Natural killer cell (primary cell): Measurements from ENCODE around the gene COG5. TPM values are rescaled to one million over a fixed set of nuclear protein-coding genes. Genes with fewer than 3 reads are reported as not detected.
"Not testable (repeated sequence)": the region's sequence is repeated elsewhere in the genome, so short reads cannot be mapped to it uniquely, and the experiment has no call there.

ENCODE experiments used
- ATAC-seq, 3 donors: fragments of 150-1000 bp in 2 of 3; fragments of 200-7000 bp in 1 of 3; cut with Tn5 transposase; 1 replicate in 1 of 3; 2 replicates in 2 of 3; pipeline ENCODE4 v1.10.0; 2021; ENCODE audit warnings: mild to moderate bottlenecking in 2 of 3, moderate library complexity in 2 of 3
- DNase-seq, 2 donors: peaks; one replicate each; pipeline versions ENCODE4 v3.0.0 to v3.0.0-alpha.2; 2013 to 2021; ENCODE audit warnings: mixed read lengths in 1 of 2
- H3K27ac ChIP-seq: one replicate; pipeline ENCODE4 v1.5.1; 2013; ENCODE audit warnings: mild to moderate bottlenecking, low read length
- H3K27me3 ChIP-seq: one replicate; pipeline ENCODE4 v1.6.1; 2013; ENCODE audit warnings: low read length; ENCODE audit not compliant: control insufficient read depth, insufficient read depth
- H3K36me3 ChIP-seq: one replicate; pipeline ENCODE4 v1.6.1; 2013; ENCODE audit warnings: low read length; ENCODE audit not compliant: control insufficient read depth, insufficient read depth
- H3K4me1 ChIP-seq: one replicate; pipeline ENCODE4 v1.6.1; 2013; ENCODE audit warnings: low read length; ENCODE audit not compliant: control insufficient read depth, insufficient read depth
- H3K4me3 ChIP-seq: one replicate; pipeline ENCODE4 v1.5.1; 2013; ENCODE audit warnings: low read length
- H3K9me3 ChIP-seq: one replicate; pipeline ENCODE4 v1.6.1; 2013; ENCODE audit warnings: low read length; ENCODE audit not compliant: control insufficient read depth, insufficient read depth
- H3K27ac Mint-ChIP-seq, 2 donors: one replicate each; pipeline ENCODE4 v1.8.0; 2022; ENCODE audit warnings: mild to moderate bottlenecking in 2 of 2, mixed read lengths in 2 of 2, moderate library complexity in 1 of 2
- H3K27me3 Mint-ChIP-seq, 2 donors: one replicate each; pipeline ENCODE4 v1.8.0; 2022; ENCODE audit warnings: low read depth in 2 of 2, mixed read lengths in 2 of 2
- H3K36me3 Mint-ChIP-seq: one replicate; pipeline ENCODE4 v1.8.0; 2022; ENCODE audit warnings: mixed read lengths
- H3K4me1 Mint-ChIP-seq, 2 donors: one replicate each; pipeline ENCODE4 v1.8.0; 2022; ENCODE audit warnings: mixed read lengths in 2 of 2
- H3K4me3 Mint-ChIP-seq: one replicate; pipeline ENCODE4 v1.8.0; 2022; ENCODE audit warnings: mild to moderate bottlenecking, moderate library complexity, mixed read lengths
- H3K9me3 Mint-ChIP-seq, 2 donors: one replicate each; pipeline ENCODE4 v1.8.0; 2022; ENCODE audit warnings: mixed read lengths in 2 of 2
- WGBS: methylation state at CpG from one replicate; pipeline ENCODE4 v1.1.7; 2013; ENCODE audit warnings: missing lambda C conversion rate; ENCODE audit not compliant: insufficient coverage; 5-methylcytosine and 5-hydroxymethylcytosine counted together
- intact Hi-C: fragments of 100-400 bp; cut with micrococcal nuclease; formaldehyde crosslinking; loops from one replicate; pipeline ENCODE4 v1.14.2; 2022
- total RNA-seq, 4 donors: library from RNA; stranded (reverse); fragments of 120-200 nt in 1 of 4; gene quantifications; one replicate each; pipeline versions ENCODE4 v1.2.3 to v1.2.4, GENCODE V29; 2013 to 2022
- TF ChIP-seq, protein P1 (sequence below): fragments of 200-600 bp; IDR thresholded peaks from one replicate; pipeline ENCODE4 v1.8.0; 2022; ENCODE audit warnings: antibody characterized with exemption

COG5 gene
- total RNA-seq, 3 donors from 2014 or later (not counting 1 experiment from before 2014, with no cell fraction given) = 49.2 to 54.6 (median 54.2) TPM

DNA sequence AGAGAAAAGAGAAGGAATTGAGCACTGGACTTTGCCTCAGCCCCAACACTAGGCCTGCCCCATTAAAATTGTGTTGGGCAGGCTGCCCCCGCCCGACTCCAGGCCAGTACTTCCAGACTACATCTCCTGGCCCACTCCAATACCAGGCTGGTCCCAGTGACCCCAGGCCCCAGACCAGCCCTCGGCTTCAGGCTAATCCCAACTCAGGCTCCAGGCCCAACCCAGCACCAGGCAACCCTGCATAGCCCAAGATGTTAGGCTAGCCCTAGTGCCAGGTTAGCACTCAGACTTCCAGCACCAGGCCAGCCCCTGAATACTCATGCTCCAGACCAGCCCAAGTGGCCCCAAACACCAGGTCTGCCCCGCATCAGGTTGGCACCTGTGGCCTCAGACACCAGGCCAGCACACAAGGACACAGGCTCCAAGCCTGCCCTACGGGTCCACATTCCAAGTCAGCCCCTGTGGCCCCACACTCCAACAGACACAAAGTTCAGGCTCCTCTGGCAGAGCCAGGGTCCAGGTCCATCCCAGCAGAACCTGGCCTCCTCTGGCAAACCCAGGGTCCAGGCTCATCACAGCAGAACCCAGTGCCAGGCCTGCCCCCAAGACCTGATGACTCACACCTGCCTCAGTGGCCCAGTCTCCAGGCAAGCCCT lies 20.3 kb downstream of the COG5 start:
- intact Hi-C loops = no loop called here
- no peak overlapping the region for H3K27ac ChIP-seq
- no peaks in the 10 kb centered on the region for H3K27me3 ChIP-seq
- 89% methylated on average over 5 of the region's 5 CpGs for WGBS
- Mint-ChIP-seq H3K36me3 (peaks cover 33% of the 10 kb centered on the region), H3K4me3 (no peak overlapping the region), H3K27me3 (no peaks in the 10 kb centered on the region), H3K27ac (no peak overlapping the region), H3K9me3 (peaks cover 4 to 9% of the 10 kb centered on the region in 2 donors), H3K4me1 (peaks cover 0 to 12% of the 10 kb centered on the region in 2 donors)
- H3K36me3 ChIP-seq = peaks cover 45% of the 10 kb centered on the region
- DNase-seq = no peak
- ATAC-seq = peak in 1 of 3 donors; percentile 41
- peaks cover 8% of the 10 kb centered on the region for H3K9me3 ChIP-seq
- TF ChIP-seq, protein P1, sequence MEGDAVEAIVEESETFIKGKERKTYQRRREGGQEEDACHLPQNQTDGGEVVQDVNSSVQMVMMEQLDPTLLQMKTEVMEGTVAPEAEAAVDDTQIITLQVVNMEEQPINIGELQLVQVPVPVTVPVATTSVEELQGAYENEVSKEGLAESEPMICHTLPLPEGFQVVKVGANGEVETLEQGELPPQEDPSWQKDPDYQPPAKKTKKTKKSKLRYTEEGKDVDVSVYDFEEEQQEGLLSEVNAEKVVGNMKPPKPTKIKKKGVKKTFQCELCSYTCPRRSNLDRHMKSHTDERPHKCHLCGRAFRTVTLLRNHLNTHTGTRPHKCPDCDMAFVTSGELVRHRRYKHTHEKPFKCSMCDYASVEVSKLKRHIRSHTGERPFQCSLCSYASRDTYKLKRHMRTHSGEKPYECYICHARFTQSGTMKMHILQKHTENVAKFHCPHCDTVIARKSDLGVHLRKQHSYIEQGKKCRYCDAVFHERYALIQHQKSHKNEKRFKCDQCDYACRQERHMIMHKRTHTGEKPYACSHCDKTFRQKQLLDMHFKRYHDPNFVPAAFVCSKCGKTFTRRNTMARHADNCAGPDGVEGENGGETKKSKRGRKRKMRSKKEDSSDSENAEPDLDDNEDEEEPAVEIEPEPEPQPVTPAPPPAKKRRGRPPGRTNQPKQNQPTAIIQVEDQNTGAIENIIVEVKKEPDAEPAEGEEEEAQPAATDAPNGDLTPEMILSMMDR = no peak
- H3K4me1 ChIP-seq = no peaks in the 10 kb centered on the region
- H3K4me3 ChIP-seq = no peak overlapping the region

DNA sequence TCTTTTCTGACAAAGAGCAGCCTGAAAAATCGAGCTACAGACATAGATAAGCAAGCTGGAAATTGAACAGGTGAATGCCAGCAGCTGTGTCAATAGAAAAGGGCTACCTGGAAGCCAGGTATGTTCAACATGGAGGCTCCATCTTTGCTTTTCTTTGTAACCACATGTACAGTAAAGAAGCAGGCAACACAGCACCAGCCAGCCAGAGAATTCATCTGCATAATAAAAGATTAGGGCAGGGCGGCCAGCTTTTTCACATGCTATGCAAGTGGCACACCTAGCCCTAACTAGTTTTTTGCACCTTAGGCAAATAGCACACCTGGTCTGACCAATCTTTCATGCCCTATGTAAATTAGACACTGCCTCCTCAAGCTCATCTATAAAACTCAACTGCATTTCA lies 25.7 kb downstream of the COG5 start:
- Mint-ChIP-seq H3K4me1 (peaks cover 22 to 35% of the 10 kb centered on the region in 2 donors), H3K27ac (no peak overlapping the region), H3K36me3 (peaks cover 13% of the 10 kb centered on the region), H3K4me3 (no peak overlapping the region), H3K27me3 (no peaks in the 10 kb centered on the region), H3K9me3 (peaks cover 0 to 4% of the 10 kb centered on the region in 2 donors)
- TF ChIP-seq, protein P1 = no peak
- H3K36me3 ChIP-seq = peaks cover 4% of the 10 kb centered on the region
- H3K27me3 ChIP-seq = no peaks in the 10 kb centered on the region
- no peak overlapping the region for H3K27ac ChIP-seq
- H3K9me3 ChIP-seq = no peaks in the 10 kb centered on the region
- no peak for ATAC-seq
- no peaks in the 10 kb centered on the region for H3K4me1 ChIP-seq
- H3K4me3 ChIP-seq = no peak overlapping the region
- intact Hi-C loops = no loop called here
- 91% methylated on average over 2 of the region's 2 CpGs for WGBS
- DNase-seq = no peak

DNA sequence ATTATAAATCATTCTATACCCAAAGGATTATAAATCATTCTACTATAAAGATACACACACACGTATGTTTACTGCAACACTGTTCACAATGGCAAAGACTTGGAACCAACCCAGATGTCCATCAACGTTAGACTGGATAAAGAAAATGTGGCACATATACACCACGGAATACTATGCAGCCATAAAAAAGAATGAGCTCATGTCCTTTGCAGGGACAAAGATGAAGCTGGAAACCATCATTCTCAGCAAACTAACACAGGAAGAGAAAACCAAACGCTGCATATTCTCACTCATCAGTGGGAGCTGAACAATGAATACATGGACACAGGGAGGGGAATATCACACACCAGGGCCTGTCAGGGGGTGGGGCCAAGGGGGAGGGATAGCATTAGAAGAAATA lies 26.5 kb downstream of the COG5 start:
- H3K27me3 ChIP-seq, H3K36me3 ChIP-seq, intact Hi-C loops, H3K9me3 Mint-ChIP-seq, H3K27me3 Mint-ChIP-seq, H3K9me3 ChIP-seq, ATAC-seq, H3K4me3 Mint-ChIP-seq, DNase-seq, H3K27ac ChIP-seq, H3K27ac Mint-ChIP-seq, H3K4me3 ChIP-seq, H3K4me1 ChIP-seq: not testable (repeated sequence)
- H3K4me1 Mint-ChIP-seq = peaks cover 26 to 31% of the 10 kb centered on the region in 2 donors
- peaks cover 13% of the 10 kb centered on the region for H3K36me3 Mint-ChIP-seq
- WGBS = 99% methylated on average over 4 of the region's 4 CpGs

DNA sequence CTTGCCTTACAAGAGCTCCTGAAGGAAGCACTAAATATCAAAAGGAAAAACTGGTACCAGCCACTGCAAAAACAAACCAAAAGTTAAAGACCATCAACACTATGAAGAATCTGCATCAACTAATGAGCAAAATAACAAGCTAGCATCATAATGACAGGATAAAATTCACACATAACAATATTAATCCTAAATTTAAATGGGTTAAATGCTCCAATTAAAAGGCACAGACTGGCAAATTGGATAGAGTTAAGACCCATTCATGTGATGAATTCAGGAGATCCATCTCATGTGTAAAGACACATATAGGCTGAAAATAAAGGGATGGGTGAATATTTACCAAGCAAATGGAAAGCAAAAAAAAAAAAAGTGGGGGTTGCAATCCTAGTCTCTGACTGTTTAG lies 29.6 kb downstream of the COG5 start:
- H3K9me3 ChIP-seq = no peaks in the 10 kb centered on the region
- H3K4me3 ChIP-seq = no peak overlapping the region
- peaks cover 0 to 4% of the 10 kb centered on the region in 2 donors for H3K9me3 Mint-ChIP-seq
- peaks cover 2% of the 10 kb centered on the region for H3K36me3 ChIP-seq
- no peaks in the 10 kb centered on the region for H3K4me1 ChIP-seq
- H3K27me3 ChIP-seq = no peaks in the 10 kb centered on the region
- TF ChIP-seq, protein P1 = no peak
- DNase-seq (no peak), ATAC-seq (no peak)
- peaks cover 26 to 33% of the 10 kb centered on the region in 2 donors for H3K4me1 Mint-ChIP-seq
- intact Hi-C loops = no loop called here
- H3K36me3 Mint-ChIP-seq = peaks cover 13% of the 10 kb centered on the region
- H3K27me3 Mint-ChIP-seq = no peaks in the 10 kb centered on the region
- no peak overlapping the region for H3K27ac Mint-ChIP-seq
- H3K27ac ChIP-seq = no peak overlapping the region
- no peak overlapping the region for H3K4me3 Mint-ChIP-seq
